HG03060 (cell line): Measurements from ENCODE around the gene GADL1.

Experiments
- ATAC-seq: cut with Tn5 transposase; IDR thresholded peaks from one replicate; pipeline ENCODE4 v1.9.1; 2021; ENCODE audit warnings: low read depth, moderate number of reproducible peaks; ENCODE audit not compliant: unreplicated experiment

Gene GADL1

GRCh38 chr3:30819067-30819798, 75.2 kb downstream of the GADL1 start:
- no peak for ATAC-seq

- no peak for ATAC-seq
Observed at GRCh38 chr3:30813734-30814133, 80.7 kb downstream of the GADL1 start.

GRCh38 chr3:30811151-30811795, 83.2 kb downstream of the GADL1 start:
- no peak for ATAC-seq

GRCh38 chr3:30810625-30811024, 83.8 kb downstream of the GADL1 start:
- ATAC-seq = no peak

GRCh38 chr3:30805695-30806094, 88.8 kb downstream of the GADL1 start:
- ATAC-seq = no peak

- ATAC-seq = no peak
Observed at GRCh38 chr3:30804984-30805383, 89.5 kb downstream of the GADL1 start.

GRCh38 chr3:30795176-30795575, 99.3 kb downstream of the GADL1 start:
- ATAC-seq = no peak

GRCh38 chr3:30793740-30794139, 100.7 kb downstream of the GADL1 start:
- ATAC-seq = no peak

GRCh38 chr3:30790150-30790549, 104.3 kb downstream of the GADL1 start:
- ATAC-seq = no peak

GRCh38 chr3:30786365-30786764, 108.1 kb downstream of the GADL1 start:
- ATAC-seq = no peak

- no peak for ATAC-seq
Observed at GRCh38 chr3:30779686-30780287, 114.7 kb downstream of the GADL1 start.

GRCh38 chr3:30778933-30779332, 115.5 kb downstream of the GADL1 start:
- no peak for ATAC-seq

- no peak for ATAC-seq
Observed at GRCh38 chr3:30777426-30778113, 116.9 kb downstream of the GADL1 start.

GRCh38 chr3:30776186-30776815, 118.2 kb downstream of the GADL1 start:
- ATAC-seq = no peak

- ATAC-seq = no peak
Observed at GRCh38 chr3:30775040-30775439, 119.4 kb downstream of the GADL1 start.

- no peak for ATAC-seq
Observed at GRCh38 chr3:30774062-30774461, 120.4 kb downstream of the GADL1 start.

- ATAC-seq = no peak
Observed at GRCh38 chr3:30770387-30770786, 124.1 kb downstream of the GADL1 start.

GRCh38 chr3:30768703-30769550, 125.5 kb downstream of the GADL1 start:
- no peak for ATAC-seq

GRCh38 chr3:30768046-30768445, 126.4 kb downstream of the GADL1 start:
- no peak for ATAC-seq

- ATAC-seq = no peak
Observed at GRCh38 chr3:30766522-30766921, 127.9 kb downstream of the GADL1 start.
